GM18502 (cell line): Measurements from ENCODE around the gene SH2D3A.
"Not testable (repeated sequence)": the region's sequence is repeated elsewhere in the genome, so short reads cannot be mapped to it uniquely, and the experiment has no call there.

Experiments used
- ATAC-seq: cut with Tn5 transposase; IDR thresholded peaks from one replicate; pipeline ENCODE4 v1.9.1; 2021; ENCODE audit warnings: mild to moderate bottlenecking; ENCODE audit not compliant: unreplicated experiment, poor library complexity

Gene SH2D3A

GRCh38 chr19:6762253-6762797 is 4.9 kb downstream of the SH2D3A start:
- not testable (repeated sequence) for ATAC-seq

GRCh38 chr19:6761053-6761676 is 6.1 kb downstream of the SH2D3A start:
- no peak for ATAC-seq

- no peak for ATAC-seq
These were observed 6.6 kb downstream of the SH2D3A start for GRCh38 chr19:6760606-6761005.

- ATAC-seq = no peak
These were observed 12.4 kb downstream of the SH2D3A start for GRCh38 chr19:6754653-6755463.

DNA sequence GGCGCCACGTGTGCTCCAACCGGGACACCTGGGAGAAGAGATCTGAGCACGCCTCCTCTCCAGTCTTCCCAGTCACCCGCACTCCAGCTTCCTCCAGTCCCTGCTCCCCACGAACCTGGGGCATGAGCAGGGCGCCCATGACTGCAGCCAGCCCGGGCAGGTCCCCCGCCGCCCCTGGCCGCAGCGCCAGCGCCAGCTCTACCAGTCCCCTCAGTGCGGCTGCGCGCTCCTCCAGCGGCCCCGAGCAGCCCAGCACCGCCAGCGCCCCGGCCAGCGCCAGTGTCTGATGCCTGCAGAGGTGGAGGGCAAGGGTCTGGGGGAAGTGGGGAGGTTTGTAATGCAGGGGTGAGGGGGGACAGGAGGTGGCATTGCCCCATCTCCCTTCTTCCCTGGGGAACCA is 13.1 kb downstream of the SH2D3A start:
- no peak for ATAC-seq

GRCh38 chr19:6753178-6754031 is 13.8 kb downstream of the SH2D3A start:
- ATAC-seq = peak; percentile 81

GRCh38 chr19:6752256-6753177 is 14.7 kb downstream of the SH2D3A start:
- no peak for ATAC-seq

GRCh38 chr19:6751189-6751588 is 16.0 kb downstream of the SH2D3A start:
- no peak for ATAC-seq

GRCh38 chr19:6750062-6750461 is 17.2 kb downstream of the SH2D3A start:
- no peak for ATAC-seq

DNA sequence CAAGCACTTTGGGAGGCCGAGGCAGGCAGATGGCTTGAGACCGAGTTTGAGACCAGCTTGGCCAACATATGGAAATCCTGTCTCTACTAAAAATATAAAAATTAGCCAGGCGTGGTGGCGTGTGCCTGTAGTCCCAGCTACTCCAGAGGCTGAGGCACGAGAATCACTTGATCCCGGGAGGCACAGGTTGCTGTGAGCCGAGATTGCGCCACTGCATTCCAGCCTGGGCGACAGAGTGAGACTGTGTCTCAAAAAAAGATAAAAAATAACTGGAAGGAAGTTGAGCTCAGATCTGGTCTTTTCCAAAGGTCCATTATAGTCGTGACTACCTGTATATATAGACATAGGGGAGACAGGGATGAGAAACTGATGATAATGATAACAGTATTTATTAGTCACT is 18.7 kb downstream of the SH2D3A start:
- not testable (repeated sequence) for ATAC-seq

DNA sequence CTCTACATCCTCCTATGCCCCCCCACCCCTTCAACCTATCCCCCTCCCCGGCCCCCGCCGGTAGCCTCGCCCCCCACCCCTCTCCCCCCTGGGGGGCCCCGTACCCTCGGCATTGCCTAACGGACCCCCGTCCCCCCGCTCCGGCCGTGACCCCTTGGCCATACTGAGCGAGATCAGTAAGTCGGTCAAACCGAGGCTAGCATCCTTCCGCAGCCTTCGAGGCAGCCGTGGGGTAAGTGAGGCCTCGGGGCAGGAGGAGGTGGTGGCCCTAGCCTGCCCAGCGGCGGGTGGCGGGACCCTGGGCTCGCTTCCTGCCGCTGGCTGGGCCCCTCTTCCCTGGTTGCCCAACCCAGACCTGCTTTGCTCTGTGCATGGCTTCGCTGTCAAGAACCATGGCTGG is 21.3 kb downstream of the SH2D3A start:
- no peak for ATAC-seq

GRCh38 chr19:6744381-6745301 is 22.6 kb downstream of the SH2D3A start:
- ATAC-seq = no peak

DNA sequence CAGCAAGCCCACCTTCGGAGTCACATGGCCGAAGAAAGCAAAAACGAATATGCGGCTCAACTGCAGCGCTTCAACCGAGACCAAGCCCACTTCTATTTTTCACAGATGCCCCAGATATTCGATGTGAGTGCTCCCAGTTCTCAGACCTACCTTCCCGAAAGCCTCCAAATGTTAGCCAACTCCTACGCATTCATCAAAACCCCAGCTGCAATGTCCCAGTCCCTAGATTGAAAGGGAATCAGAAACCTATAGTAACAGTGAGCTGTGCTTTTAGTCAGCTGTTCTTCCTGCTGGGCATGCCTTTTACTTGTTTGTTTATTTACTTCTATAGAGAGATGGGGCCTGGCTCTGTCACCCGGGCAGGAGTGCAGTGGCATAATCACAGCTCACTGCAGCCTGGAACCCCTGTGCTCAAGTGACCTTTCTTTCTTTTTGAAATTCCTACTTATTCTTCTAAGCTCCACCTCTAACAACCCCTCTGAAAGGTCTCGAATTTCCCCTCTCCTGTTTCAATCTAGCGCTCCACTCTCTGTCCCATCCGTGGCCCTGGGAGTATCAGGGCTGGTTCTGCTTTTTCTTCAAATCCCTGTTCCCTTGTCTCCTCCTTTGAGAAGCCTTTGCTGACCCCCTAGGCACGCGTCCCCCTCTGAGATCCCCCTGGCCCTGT is 23.4 kb downstream of the SH2D3A start:
- ATAC-seq = no peak

DNA sequence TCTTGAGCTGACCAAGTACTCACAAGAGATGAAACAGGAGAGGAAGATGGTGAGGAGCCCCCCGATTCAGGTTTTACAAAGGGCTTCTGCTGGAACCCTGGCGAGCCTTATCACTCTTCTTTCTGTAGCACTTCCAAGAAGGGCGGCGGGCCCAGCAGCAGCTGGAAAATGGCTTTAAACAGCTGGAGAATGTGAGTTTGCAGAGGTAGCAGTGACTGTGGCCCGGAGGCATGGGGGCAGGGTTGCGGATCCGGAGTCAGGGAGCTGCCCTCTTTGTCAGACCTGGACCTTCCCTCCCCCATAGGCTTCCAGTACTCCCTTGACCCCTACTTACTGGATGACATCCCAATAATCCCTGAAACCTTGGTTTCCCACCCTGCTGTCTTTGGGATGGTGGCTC is 24.2 kb downstream of the SH2D3A start:
- ATAC-seq = no peak

DNA sequence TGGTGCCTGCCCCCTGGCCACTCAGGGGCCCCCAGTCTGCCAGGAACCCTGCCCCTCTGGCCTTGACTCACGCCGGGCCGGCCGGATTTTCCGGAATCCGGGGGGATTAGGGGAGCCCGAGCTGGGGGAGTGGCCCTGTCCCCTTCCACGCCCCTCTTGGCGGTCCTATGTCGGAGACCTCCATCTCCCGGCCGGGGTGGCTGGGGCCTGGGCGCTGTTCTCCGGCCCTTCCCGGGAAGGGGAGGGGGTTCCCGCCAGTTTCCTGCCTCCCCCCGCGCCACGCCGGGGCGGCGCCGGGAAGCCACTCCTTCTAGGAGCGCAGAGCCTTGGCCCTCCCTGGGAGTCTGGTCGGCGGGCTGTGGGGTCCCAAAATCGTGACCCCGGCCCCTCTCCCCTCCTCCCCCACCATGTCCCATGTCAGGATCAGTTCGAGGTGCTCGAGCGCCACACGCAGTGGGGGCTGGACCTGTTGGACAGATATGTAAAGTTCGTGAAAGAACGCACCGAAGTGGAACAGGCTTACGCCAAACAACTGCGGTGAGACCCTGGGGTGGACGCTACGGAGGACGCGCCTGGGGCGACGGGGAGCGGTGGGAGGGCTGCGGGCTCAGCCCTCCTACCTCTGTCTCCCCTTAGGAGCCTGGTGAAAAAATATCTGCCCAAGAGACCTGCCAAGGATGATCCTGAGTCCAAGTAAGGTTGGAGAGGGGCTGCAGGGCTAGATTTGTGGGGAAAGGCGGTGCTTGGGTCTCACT is 26.5 kb downstream of the SH2D3A start:
- no peak for ATAC-seq

- no peak for ATAC-seq
These were observed 27.2 kb downstream of the SH2D3A start for GRCh38 chr19:6739883-6740588.

GRCh38 chr19:6739390-6739882 is 27.8 kb downstream of the SH2D3A start, which contains the start of gene TRIP10:
TRIP10 (plus strand) TSS chr19:6739680; CDS start chr19:6739762, 82 bp downstream.
- ATAC-seq = no peak
